ENCODE results near the gene DNA2. TPM values are rescaled to one million over a fixed set of nuclear protein-coding genes. Genes with fewer than 3 reads are reported as not detected.

The DNA2 gene, protein sequence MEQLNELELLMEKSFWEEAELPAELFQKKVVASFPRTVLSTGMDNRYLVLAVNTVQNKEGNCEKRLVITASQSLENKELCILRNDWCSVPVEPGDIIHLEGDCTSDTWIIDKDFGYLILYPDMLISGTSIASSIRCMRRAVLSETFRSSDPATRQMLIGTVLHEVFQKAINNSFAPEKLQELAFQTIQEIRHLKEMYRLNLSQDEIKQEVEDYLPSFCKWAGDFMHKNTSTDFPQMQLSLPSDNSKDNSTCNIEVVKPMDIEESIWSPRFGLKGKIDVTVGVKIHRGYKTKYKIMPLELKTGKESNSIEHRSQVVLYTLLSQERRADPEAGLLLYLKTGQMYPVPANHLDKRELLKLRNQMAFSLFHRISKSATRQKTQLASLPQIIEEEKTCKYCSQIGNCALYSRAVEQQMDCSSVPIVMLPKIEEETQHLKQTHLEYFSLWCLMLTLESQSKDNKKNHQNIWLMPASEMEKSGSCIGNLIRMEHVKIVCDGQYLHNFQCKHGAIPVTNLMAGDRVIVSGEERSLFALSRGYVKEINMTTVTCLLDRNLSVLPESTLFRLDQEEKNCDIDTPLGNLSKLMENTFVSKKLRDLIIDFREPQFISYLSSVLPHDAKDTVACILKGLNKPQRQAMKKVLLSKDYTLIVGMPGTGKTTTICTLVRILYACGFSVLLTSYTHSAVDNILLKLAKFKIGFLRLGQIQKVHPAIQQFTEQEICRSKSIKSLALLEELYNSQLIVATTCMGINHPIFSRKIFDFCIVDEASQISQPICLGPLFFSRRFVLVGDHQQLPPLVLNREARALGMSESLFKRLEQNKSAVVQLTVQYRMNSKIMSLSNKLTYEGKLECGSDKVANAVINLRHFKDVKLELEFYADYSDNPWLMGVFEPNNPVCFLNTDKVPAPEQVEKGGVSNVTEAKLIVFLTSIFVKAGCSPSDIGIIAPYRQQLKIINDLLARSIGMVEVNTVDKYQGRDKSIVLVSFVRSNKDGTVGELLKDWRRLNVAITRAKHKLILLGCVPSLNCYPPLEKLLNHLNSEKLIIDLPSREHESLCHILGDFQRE
- 5.9 and 11.6 TPM in 2 replicates for total RNA-seq

DNA sequence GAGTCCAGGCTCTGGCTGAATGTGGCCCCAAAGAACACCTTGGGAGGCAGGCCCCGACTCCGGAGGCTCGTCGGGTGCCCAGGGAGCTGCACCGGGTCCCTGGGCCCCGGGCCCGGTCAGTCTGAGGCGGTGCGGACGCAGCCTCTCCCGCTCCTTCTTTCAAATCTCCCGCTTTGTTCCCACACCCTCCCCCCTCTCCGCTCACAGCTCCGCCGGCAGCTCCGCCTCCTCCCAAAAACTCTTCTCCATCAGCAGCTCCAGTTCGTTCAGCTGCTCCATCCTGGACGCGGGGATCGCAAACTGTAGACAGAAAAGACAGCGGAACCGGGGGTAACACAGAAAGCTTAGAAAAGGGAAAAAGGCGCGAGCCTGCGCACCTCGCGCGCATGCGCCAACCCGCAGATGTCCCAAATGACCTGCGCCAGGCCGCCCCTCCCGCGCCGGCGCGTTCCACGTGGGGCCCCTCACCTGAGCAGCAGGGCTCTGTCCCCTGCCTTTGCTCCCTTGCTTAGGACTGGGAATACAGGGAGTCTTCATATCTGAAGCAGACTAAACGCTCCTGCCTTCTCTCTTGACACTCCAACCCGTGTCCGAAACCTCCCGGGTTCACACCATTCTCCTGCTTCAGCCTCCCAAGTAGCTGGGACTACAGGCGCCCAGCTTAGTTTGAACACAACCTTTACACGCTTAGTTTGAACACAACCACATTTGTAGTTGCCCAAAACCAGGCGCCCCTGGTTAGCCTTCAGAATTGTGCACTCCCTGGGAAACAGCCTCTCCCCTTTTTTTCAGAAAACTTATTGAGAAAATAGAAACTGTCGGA is at the start of gene DNA2:
DNA2 (minus strand) TSS at position 388 of the 823 bp plus-strand sequence; CDS start at position 279, 109 bp downstream.

DNA sequence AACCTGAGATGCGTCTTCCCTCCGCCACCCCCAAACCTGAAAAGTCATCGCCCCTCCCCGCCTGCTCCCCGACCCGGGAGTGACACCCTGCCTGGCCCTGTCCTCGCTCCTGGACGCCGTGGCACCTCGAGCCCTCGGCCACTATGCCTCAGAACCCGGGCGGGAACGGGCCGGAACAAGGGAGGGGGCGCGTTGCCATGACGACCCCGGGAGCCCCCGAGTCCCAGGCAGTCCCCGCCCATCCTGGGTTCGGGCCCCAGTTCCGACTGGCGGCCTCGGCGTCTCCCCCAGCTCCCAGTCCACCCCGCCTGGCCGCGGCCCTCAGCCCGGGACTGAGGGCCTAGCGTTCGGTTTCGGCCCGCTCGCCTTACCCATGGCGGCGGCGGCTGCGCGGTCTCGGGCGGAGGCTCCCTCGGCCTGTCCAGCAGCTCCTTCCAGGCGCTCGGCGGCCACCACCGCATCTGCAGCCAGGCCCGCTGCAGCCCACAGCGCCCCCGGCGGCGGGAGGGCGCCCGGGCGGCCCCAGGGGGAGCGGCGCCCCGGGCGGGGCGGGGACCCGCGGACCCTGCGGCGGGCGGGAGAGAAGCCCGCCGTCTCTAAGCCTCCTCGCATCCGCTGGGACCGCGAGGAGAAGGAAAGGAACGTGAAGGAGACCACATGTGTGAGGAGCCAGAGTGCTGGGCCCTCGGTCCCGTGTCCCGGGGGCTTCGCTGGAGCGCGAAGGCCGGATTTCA is 64.8 kb downstream of the DNA2 start, which contains the start of gene RUFY2:
RUFY2 (minus strand) TSS at position 463 of the 734 bp plus-strand sequence; CDS start at position 375, 88 bp downstream.

Small RNA genes lying within 50 kb of the gene (small RNA-seq; reads per million reads assigned to genes)
- gene RF00019 = not detected
- gene RNA5SP319 = not detected

Other genes with a start within 250 kb of the DNA2 start
- gene ATOH7, start 239.9 kb downstream of the DNA2 start, total RNA-seq = not detected in 2 replicates
- 7.8 and 15.4 TPM in 2 replicates for gene HNRNPH3, start 139.9 kb downstream of the DNA2 start, total RNA-seq
- gene PBLD, start 139.0 kb downstream of the DNA2 start, total RNA-seq = 4.6 and 7.2 TPM in 2 replicates
- 24.5 and 31.1 TPM in 2 replicates for gene RUFY2, start 64.7 kb downstream of the DNA2 start, total RNA-seq
- 10.1 and 15.5 TPM in 2 replicates for gene SLC25A16, start 55.5 kb upstream of the DNA2 start, total RNA-seq
- gene TET1, start 88.4 kb upstream of the DNA2 start, total RNA-seq = 0.96 and 1.3 TPM in 2 replicates
- 53.2 and 70.9 TPM in 2 replicates for gene CCAR1, start 249.3 kb upstream of the DNA2 start, total RNA-seq